HCEC 1CT (cell line): ENCODE measurements around the gene GDF15.

Experiments
- DNase-seq: peaks from one replicate; pipeline ENCODE4 v3.0.0-alpha.2; 2017

The GDF15 gene

DNA sequence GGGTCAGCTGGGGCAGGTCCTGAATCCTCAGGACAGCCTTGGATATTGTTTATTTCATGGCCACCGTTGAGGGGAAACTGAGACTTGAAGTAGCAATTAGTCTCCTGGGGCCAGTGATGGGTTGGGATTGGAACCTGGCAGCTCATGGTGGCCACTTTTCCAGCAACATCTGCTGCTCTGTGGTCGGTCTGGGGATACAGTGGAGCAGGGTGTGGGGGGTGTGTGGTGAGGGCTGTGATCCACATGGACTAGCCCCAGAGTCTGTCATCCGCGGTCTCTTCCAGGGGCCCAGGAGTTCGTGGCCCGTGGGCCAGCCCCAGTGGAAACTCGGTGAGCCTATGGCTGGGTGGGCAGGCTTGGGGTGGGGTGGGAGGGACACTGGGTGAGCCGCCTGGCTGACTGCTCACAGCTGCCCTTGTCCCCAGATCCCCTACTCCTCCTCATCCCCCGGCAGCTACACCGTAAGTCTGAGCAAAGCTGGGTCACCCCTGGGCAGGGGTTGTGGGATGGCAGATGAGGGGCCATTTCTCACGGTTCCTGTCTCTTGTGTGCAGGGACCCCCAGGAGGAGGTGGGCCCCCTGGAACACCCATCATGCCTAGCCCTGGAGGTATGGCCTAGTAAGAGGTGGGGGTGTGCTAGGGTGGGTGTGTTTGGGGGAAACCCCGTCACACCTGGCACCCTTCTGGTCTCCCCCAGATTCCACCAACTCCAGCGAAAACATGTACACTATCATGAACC, 46.5 kb downstream of the GDF15 start:
- no peak for DNase-seq

DNA sequence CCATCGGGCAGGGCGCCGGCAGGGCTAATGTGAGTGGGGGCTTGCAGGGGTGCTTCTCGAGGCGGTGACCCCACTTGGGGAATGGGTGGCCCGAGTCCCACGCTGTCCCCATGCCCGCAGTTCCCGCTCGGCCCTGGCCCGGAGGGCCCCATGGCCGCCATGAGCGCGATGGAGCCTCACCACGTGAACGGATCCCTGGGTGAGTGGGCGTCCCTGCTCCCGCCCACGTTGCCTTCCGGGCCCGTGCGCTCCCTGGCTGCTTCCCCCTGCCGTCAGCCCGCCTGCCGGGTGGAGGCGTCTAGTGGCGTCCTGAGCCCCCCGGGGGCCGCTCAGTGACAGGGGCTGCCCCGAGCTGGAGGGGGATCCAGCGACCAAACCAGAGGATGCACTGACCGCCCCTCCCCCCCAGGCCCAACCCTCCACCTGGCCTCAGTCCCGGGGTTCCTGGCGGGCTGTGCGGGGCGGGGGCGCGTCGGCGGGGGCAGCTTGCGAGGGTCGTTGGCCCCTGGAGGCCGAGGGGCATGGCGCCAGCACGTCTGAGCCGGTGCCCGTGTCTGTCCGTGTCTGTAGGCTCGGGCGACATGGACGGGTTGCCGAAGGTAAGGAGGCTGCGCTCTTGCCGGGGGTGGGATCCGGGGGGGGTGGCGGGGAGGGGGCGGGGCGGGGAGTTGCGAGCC, 47.2 kb downstream of the GDF15 start:
- DNase-seq, result no peak

DNA sequence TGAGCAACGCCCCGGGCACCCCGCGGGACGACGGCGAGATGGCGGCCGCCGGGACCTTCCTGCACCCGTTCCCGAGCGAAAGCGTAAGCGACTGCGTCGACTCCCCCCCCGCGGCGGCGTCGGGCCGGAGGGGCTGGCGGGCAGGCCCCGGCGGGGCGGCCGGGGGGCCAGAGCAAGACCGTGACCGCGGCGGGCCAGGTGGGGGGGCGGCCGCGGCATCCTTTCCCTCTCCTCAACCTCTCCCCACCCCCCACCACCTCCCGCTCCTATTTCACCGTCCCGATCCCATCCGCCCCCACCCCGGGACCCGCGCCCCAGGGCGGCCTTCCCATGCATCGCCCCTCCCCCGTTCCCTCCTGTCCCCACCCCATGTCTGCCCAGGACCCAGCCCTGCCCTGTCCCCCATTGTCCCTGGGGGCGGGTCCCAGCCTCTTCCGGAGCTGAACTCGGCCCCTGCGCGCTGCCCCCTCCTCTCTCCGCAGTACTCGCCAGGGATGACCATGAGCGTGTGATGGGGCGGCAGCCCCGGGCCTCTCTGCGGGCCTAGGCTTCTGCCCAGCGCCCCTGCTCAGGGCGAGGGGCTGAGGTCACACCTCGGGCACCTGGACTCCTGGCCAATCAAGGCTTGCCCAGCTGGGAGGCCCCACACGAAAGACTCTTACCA, 47.9 kb downstream of the GDF15 start:
- no peak for DNase-seq

DNA sequence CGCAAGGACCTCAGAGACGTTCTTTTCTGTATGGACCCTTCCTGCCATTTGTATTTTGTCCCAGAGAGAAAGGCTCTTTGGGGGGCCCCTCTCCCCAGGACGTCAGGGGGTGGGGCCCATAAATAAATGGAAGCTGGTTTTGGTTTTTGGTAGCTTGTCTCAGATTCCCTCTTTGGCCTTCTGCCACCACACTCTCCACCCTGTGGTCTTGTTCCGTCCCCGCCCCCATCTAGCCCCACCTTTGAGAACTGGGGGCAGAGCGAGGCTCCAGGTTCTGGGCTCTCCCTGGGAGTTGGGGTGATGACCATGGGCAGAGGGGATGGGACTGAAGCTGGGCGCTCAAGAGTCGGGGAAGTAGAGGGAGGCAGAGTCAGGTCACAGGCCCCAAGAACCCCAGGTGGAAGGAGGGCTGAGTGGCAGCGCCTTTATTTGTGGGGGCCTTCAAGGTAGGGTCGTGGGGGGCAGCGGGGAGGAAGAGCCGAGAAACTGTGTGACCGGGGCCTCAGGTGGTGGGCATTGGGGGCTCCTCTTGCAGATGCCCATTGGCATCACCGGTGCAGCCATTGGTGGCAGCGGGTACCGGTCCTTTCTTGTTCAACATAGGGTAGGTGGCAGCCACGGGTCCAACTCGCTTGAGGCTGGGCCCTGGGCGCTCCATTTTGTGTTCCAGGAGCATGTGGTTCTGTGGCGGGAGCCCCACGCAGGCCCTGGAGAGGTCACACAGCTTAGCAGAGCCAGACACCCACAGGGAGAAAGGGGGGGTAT, 48.6 kb downstream of the GDF15 start:
- DNase-seq, result no peak

DNA sequence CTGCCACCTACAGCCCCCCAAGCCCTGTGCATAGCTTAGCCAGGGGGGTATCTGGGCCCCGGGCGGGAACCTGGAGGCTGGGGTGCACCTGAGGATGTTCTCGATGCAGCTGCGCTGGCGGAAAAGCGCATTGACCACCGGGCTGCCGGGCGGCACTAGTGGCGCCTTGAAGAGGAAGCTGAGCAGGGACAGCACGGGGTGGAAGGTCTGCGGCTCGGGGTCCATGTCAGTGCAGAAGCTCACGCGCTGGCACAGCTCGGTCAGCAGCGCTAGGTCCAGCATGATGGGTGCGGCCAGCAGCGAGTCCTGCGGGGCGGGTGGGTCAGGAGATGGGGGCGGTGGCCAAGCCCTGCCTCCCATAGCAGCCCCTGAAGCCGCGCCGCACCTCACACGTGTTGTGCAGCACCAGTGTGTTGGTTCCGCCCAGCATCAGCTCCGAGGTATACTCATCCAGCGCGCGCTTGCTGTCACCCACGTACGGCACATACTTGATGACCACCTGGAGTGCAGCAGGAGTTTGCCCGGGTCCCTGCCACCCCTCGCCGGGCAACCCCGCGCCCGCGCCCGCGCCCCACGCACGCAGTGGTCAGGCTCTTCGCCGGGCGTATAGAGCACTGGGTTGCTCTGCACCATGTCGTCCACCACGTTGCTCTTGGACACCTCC, 49.4 kb downstream of the GDF15 start:
- DNase-seq, result no peak

DNA sequence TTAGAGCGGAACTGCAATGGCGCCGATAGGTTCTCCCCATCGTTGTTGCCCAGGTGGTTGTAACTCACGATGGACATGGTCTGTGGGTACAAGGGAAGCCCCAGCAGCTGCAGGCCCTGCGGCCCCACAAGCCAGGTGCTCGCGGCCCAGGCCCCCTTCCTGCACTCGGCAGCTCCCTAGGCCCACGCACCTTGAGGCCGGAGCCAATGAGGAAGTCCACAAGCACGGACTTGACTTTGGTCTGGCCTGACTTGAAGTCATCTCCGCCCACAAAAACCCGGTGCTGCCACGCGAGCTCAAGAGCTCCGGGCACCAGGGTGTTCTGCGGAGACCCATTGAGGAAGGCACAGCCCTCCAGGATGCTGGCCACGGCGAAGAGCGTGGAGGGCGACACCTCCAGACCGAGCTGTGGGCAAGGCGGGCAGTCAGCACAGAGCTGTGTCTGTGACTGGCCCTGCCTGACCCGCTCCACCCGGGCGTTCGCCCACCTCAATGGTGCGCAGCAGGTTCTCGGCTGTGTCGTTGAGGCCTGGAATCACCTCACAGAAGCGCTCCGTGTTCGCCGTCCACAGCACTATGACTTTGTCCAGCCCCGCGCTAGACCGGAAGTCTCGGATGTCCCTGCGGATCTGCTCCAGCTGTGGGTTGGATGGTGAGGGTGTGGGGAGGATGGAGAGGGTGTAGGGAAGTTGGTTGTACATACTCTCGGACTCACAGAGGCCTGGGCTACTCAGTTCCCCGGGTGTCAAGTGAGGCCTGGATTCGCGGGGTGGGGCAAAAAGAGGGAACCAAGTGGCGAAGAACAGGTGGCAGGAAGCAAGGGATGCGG, 50.1 kb downstream of the GDF15 start:
- no peak for DNase-seq

DNA sequence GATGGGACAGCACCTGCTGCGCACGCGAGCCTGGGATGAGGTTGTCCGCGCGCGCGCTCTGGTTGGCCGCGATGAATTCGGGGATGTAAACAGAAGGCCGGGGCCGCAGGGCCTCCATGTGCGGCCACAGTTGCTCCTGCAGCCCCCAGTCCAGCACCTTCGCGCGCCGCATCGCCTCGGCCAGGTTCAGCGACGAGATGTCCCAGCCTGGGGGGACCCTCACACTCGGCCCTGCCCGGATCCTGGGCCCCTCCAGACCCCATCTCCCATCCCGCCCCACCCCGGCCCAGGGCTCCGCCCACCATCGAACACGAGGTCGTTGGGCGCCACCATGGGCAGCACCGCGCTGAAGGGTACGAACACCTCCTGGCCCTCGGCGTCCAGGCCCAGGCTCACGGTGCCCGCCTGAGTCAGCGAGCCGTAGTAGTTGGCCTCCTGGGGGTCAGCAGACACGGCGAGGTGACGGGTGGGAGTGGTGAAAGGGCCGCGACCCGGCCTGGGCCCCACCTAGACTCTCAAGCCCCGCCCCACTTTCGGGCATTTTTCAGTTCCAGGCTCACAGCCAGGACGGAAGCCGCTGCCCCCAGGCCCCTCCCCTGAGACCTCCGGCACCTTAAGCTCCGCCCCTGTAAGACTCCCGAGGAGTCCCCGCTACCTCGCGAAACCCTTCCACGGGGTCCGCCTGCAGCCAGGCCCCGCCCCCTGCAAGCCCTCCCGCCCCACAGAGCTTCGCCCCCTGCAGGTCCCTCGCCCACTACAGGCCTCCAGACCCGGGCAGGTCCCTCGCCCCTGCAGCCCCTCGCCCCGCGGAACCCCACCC, 50.9 kb downstream of the GDF15 start:
- peak; percentile 33 for DNase-seq

DNA sequence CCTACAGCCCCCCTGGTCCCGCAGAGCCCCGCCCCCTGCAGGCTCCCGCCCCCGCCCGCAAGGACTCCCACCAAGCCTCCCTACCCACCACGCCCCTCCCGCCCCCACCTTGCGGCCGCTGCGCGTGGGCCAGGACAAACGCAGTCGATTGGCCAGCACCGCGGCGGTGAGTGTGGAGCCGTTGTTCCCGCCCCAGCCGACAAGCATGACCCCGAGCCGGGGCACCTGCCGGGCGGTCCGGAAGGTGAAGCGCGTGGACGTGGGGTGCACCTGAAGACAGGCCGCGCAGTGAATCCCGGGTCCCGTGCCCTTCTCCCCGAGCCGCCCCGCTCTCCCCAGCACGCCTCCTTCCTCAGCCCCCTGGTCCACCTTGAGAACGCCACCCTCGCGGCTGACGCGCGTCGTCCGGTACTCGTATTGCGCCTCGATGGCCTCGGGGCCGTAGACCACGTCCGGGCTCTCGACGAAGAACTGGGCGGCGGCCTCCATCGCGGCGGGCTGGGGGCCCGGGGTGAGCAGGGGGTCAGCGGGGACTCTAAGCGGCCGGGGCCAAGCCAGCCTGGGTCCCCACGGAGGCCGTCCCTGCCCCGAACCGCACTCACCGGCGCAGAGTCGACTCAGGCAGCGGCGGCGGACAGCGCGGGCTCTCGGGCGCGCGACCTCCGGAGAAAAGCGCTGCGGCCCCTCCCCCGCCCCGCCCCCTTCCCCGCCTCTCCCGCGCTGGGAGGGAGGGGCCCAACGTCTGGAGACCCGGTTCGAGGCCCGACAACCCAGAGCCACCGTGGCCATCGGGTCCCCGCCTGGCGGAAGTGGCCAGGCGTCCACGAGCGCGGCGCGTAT, 51.8 kb downstream of the GDF15 start, which contains the start of gene ISYNA1:
ISYNA1 (minus strand) TSS at position 643 of the 840 bp plus-strand sequence; CDS start at position 489, 154 bp downstream.
- no peak for DNase-seq

DNA sequence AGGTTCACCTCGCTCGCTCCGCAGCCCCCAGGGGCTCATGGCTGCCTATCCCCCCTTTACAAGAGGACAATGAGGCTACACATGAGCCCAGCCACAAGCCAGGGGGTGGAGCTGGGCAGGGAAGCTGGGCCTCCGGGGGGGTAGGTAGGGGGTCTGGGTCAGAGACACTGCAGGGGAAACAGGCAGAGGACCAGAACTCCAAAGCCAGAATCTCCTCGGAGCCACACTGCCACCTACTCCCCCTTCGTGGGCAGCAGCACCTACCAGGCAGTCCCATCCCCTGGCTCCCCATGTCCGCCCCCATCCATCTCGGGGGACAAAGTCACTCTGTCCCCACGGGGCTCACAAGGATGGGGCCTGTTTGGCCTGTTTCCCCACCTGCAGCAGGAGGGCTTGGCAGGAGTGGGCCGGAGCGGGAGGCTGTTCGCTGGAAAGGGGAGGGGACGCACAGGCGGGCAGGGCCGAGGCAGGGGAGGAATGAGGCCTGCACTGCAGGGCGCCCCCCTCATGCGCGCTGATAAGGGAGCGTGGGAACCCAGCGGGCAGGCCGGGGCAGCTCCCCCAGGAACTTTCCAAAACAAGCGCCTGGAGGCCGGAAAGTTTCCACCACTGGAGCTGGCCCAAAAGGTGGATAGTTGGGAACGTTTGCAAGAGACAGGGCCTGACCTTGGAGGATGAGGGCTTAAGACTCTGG, 52.5 kb downstream of the GDF15 start:
- no peak for DNase-seq
